ENCODE measurements around the gene DSTYK. TPM values are rescaled to one million over a fixed set of nuclear protein-coding genes. Genes with fewer than 3 reads are reported as not detected.

DSTYK gene
- polyA plus RNA-seq, 1 of the 3 experiments (the other 2 are of a cell fraction): 4.4 TPM

DNA sequence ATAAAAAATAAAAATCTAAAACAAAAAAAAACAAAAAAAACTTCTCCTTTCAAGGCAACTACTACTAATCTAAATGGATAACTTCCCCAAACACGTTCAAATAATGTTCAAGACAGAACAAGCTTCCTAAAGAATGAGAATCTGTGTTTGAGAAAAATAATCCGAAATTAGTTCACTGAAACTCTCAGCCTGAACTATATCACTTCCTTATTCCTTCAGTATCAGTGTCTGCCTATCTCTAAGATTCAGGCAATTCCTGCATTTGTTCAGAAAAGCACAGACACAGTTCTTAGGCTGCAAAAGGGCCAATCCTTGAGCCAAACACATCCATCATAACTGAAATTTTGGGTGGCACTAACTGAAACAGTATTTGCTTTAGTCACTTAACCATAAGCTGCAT lies 22.4 kb downstream of the DSTYK start:
- Histone ChIP-seq H3F3A (replicated peaks; ENCODE audit: insufficient read depth) (no peaks in the 10 kb centered on the region), H3K27ac (ENCODE audit: low read depth in 2 of 2, low read length in 1 of 2) (no peak overlapping the region), H3K4me3 (ENCODE audit: low read depth in 2 of 2, low read length in 1 of 2) (no peak overlapping the region), H4K20me1 (ENCODE audit: insufficient read depth) (no peaks in the 10 kb centered on the region), H3K36me3 (replicated peaks in 1 of 2; ENCODE audit: control insufficient read depth in 1 of 2, insufficient read depth in 2 of 2, low read length in 1 of 2) (peaks cover 5 to 7% of the 10 kb centered on the region in 2 experiments), H2AFZ (ENCODE audit: low read depth) (no peak overlapping the region), H3K9me3 (no peaks in the 10 kb centered on the region), H3K9me2 (no peaks in the 10 kb centered on the region), H3K27me3 (ENCODE audit: insufficient read depth) (no peaks in the 10 kb centered on the region), H3K79me2 (ENCODE audit: insufficient read depth) (peaks cover 42% of the 10 kb centered on the region), H3K4me1 (ENCODE audit: control insufficient read depth in 1 of 2, insufficient read depth in 2 of 2, low read depth in 1 of 2, low read length in 1 of 2) (peaks cover 7 to 13% of the 10 kb centered on the region in 2 experiments; a peak in 3 of 4 replicates), H3K4me2 (no peak overlapping the region), H3K9ac (no peak overlapping the region)
- CTCF ChIA-PET: interaction anchor here (0.6 kb wide), 1 partner anchor 123 kb away, joined by 3 read pairs; no protein-coding TSS in a partner anchor
- POLR2A ChIA-PET: no interaction called here
- no peak for DNase-seq
- TF ChIP-seq TAF1 (IDR thresholded peaks at IDR 0.05; ENCODE audit: borderline replicate concordance, low read depth, low read length) (no peak), POLR2AphosphoS5 (IDR thresholded peaks at IDR 0.05; ENCODE audit: low read depth, low read length) (no peak)
- 93% methylated on average over 2 of the region's 2 CpGs for WGBS (ENCODE audit: low lambda C conversion rate)

DNA sequence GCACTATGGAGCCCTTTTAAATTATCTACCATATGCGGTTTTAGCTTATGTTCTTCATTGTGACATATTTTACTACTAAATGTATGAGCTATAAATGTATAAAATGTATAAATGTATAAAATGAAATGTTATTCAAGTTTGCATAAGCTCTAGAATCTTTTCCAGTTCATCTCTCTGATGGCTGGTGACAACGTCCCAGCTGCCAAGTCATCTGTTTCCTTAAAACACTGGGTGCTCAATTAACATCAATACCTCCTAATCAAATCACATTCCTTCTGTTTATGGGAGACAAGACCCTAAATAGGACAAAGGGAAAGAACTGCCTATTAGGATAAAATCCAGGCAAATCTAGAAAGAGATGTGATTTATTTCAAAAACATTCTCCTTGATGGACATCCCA lies 22.9 kb downstream of the DSTYK start:
- no peaks in the 10 kb centered on the region for H3K9me2 ChIP-seq
- peaks cover 5 to 7% of the 10 kb centered on the region in 2 experiments for H3K36me3 ChIP-seq (replicated peaks in 1 of 2; ENCODE audit: control insufficient read depth in 1 of 2, insufficient read depth in 2 of 2, low read length in 1 of 2)
- WGBS (ENCODE audit: low lambda C conversion rate): 94% methylated on average over 2 of the region's 2 CpGs
- DNase-seq: no peak
- H4K20me1 ChIP-seq (ENCODE audit: insufficient read depth): no peaks in the 10 kb centered on the region
- H3K4me3 ChIP-seq (ENCODE audit: low read depth in 2 of 2, low read length in 1 of 2): no peak overlapping the region
- H3K4me2 ChIP-seq: no peak overlapping the region
- peaks cover 42% of the 10 kb centered on the region for H3K79me2 ChIP-seq (ENCODE audit: insufficient read depth)
- H3K9me3 ChIP-seq: no peaks in the 10 kb centered on the region
- peaks cover under 1% of the 10 kb centered on the region for H3F3A ChIP-seq (replicated peaks; ENCODE audit: insufficient read depth)
- ChIA-PET POLR2A (no interaction called here), CTCF (interaction anchor here (0.6 to 0.9 kb wide), 2 partner anchors 122 to 137 kb away, joined by 3 read pairs; no protein-coding TSS in a partner anchor)
- no peak overlapping the region for H2AFZ ChIP-seq (ENCODE audit: low read depth)
- H3K27me3 ChIP-seq (ENCODE audit: insufficient read depth): no peaks in the 10 kb centered on the region
- H3K9ac ChIP-seq: no peak overlapping the region
- H3K27ac ChIP-seq (ENCODE audit: low read depth in 2 of 2, low read length in 1 of 2): no peak overlapping the region
- peaks cover 12 to 13% of the 10 kb centered on the region in 2 experiments; a peak in 3 of 4 replicates for H3K4me1 ChIP-seq (ENCODE audit: control insufficient read depth in 1 of 2, insufficient read depth in 2 of 2, low read depth in 1 of 2, low read length in 1 of 2)
- TF ChIP-seq FOXM1 (IDR thresholded peaks at IDR 0.05; ENCODE audit: low read depth): no peak
- TF ChIP-seq MEF2A (IDR thresholded peaks at IDR 0.05; ENCODE audit: borderline replicate concordance, low read depth): no peak
- no peak for TF ChIP-seq FOSL2 (IDR thresholded peaks at IDR 0.05; ENCODE audit: borderline replicate concordance, low read depth)
- TF ChIP-seq, protein P1, sequence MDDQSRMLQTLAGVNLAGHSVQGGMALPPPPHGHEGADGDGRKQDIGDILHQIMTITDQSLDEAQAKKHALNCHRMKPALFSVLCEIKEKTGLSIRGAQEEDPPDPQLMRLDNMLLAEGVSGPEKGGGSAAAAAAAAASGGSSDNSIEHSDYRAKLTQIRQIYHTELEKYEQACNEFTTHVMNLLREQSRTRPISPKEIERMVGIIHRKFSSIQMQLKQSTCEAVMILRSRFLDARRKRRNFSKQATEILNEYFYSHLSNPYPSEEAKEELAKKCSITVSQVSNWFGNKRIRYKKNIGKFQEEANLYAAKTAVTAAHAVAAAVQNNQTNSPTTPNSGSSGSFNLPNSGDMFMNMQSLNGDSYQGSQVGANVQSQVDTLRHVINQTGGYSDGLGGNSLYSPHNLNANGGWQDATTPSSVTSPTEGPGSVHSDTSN (IDR thresholded peaks at IDR 0.05): no peak
- TF ChIP-seq RAD21 (IDR thresholded peaks at IDR 0.05; ENCODE audit: low read length): no peak
- no peak for TF ChIP-seq CHD2 (IDR thresholded peaks at IDR 0.05; ENCODE audit: low read length, partially characterized antibody)
- no peak for TF ChIP-seq YY1 (IDR thresholded peaks at IDR 0.05; ENCODE audit: low read depth)
- no peak for TF ChIP-seq EP300 (IDR thresholded peaks at IDR 0.05; ENCODE audit: borderline replicate concordance in 1 of 2, low read depth in 1 of 2, low read length in 1 of 2)
- no peak for TF ChIP-seq EZH2phosphoT487 (IDR thresholded peaks at IDR 0.05; ENCODE audit: borderline replicate concordance, low read depth)
- no peak for TF ChIP-seq SMC3 (IDR thresholded peaks at IDR 0.05; ENCODE audit: low read depth, low read length)
- TF ChIP-seq, protein P2, sequence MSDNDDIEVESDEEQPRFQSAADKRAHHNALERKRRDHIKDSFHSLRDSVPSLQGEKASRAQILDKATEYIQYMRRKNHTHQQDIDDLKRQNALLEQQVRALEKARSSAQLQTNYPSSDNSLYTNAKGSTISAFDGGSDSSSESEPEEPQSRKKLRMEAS (IDR thresholded peaks at IDR 0.05; ENCODE audit: low read depth): no peak

All from SK-N-SH (cell line).